Activated T-cell treated with anti-CD3 and anti-CD28 coated beads, Interleukin-2, amount 50 U/mL, for 24 hours (primary cell): ENCODE results near the gene PAXIP1.

Source experiments
- DNase-seq: peaks from one replicate; pipeline ENCODE4 v3.0.0-alpha.2; 2020
- H3K27ac Mint-ChIP-seq: 2 replicates; pipeline ENCODE4 v1.8.0; 2020; ENCODE audit warnings: mild to moderate bottlenecking, mixed read lengths
- H3K27me3 Mint-ChIP-seq: 2 replicates; pipeline ENCODE4 v1.8.0; 2020; ENCODE audit warnings: mixed read lengths
- H3K36me3 Mint-ChIP-seq: 2 replicates; pipeline ENCODE4 v1.8.0; 2020; ENCODE audit warnings: low read depth, mixed read lengths
- H3K4me1 Mint-ChIP-seq: 2 replicates; pipeline ENCODE4 v1.8.0; 2020; ENCODE audit warnings: low read depth, mixed read lengths
- H3K4me3 Mint-ChIP-seq: 2 replicates; pipeline ENCODE4 v1.8.0; 2020; ENCODE audit warnings: mild to moderate bottlenecking, moderate library complexity, mixed read lengths
- H3K9me3 Mint-ChIP-seq: 2 replicates; pipeline ENCODE4 v1.8.0; 2020; ENCODE audit warnings: mixed read lengths

The PAXIP1 gene

GRCh38 chr7:154905615-154906014, 97.3 kb downstream of the PAXIP1 start:
- Mint-ChIP-seq H3K36me3 (no peaks in the 10 kb centered on the region), H3K27ac (no peak overlapping the region), H3K9me3 (no peaks in the 10 kb centered on the region), H3K4me3 (no peak overlapping the region), H3K27me3 (peaks cover 17% of the 10 kb centered on the region), H3K4me1 (peaks cover 3% of the 10 kb centered on the region)
- no peak for DNase-seq

- no peaks in the 10 kb centered on the region for H3K36me3 Mint-ChIP-seq
- no peak overlapping the region for H3K27ac Mint-ChIP-seq
- peaks cover 17% of the 10 kb centered on the region for H3K27me3 Mint-ChIP-seq
- H3K4me1 Mint-ChIP-seq, result peaks cover 3% of the 10 kb centered on the region
- H3K4me3 Mint-ChIP-seq, result no peak overlapping the region
- H3K9me3 Mint-ChIP-seq, result no peaks in the 10 kb centered on the region
- DNase-seq, result no peak
Measured at GRCh38 chr7:154905146-154905545, 97.8 kb downstream of the PAXIP1 start.

- DNase-seq, result no peak
- H3K4me1 Mint-ChIP-seq, result peaks cover 3% of the 10 kb centered on the region
- no peak overlapping the region for H3K4me3 Mint-ChIP-seq
- peaks cover 10% of the 10 kb centered on the region for H3K27me3 Mint-ChIP-seq
- no peak overlapping the region for H3K27ac Mint-ChIP-seq
- no peaks in the 10 kb centered on the region for H3K9me3 Mint-ChIP-seq
- no peaks in the 10 kb centered on the region for H3K36me3 Mint-ChIP-seq
Measured at GRCh38 chr7:154903083-154903731, 99.7 kb downstream of the PAXIP1 start.

GRCh38 chr7:154902600-154903082, 100.3 kb downstream of the PAXIP1 start:
- Mint-ChIP-seq H3K36me3 (no peaks in the 10 kb centered on the region), H3K4me3 (no peak overlapping the region), H3K27me3 (peaks cover 9% of the 10 kb centered on the region), H3K9me3 (no peaks in the 10 kb centered on the region), H3K4me1 (no peaks in the 10 kb centered on the region), H3K27ac (no peak overlapping the region)
- DNase-seq, result no peak

GRCh38 chr7:154899862-154900261, 103.1 kb downstream of the PAXIP1 start:
- no peak overlapping the region for H3K4me3 Mint-ChIP-seq
- no peaks in the 10 kb centered on the region for H3K9me3 Mint-ChIP-seq
- no peak overlapping the region for H3K27ac Mint-ChIP-seq
- no peak for DNase-seq
- no peaks in the 10 kb centered on the region for H3K4me1 Mint-ChIP-seq
- no peaks in the 10 kb centered on the region for H3K36me3 Mint-ChIP-seq
- peaks cover 9% of the 10 kb centered on the region for H3K27me3 Mint-ChIP-seq

GRCh38 chr7:154898973-154899855, 103.7 kb downstream of the PAXIP1 start:
- no peak for DNase-seq
- no peak overlapping the region for H3K4me3 Mint-ChIP-seq
- peaks cover 11% of the 10 kb centered on the region for H3K27me3 Mint-ChIP-seq
- H3K4me1 Mint-ChIP-seq, result no peaks in the 10 kb centered on the region
- H3K27ac Mint-ChIP-seq, result no peak overlapping the region
- no peaks in the 10 kb centered on the region for H3K36me3 Mint-ChIP-seq
- H3K9me3 Mint-ChIP-seq, result no peaks in the 10 kb centered on the region

GRCh38 chr7:154896076-154896475, 106.8 kb downstream of the PAXIP1 start:
- Mint-ChIP-seq H3K36me3 (no peaks in the 10 kb centered on the region), H3K9me3 (no peaks in the 10 kb centered on the region), H3K27ac (no peak overlapping the region), H3K4me3 (no peak overlapping the region), H3K27me3 (peaks cover 23% of the 10 kb centered on the region), H3K4me1 (no peaks in the 10 kb centered on the region)
- DNase-seq, result no peak
